SIG-M5 (cell line): ENCODE data around the gene FXYD6.
"Not testable (repeated sequence)": the region's sequence is repeated elsewhere in the genome, so short reads cannot be mapped to it uniquely, and the experiment has no call there.

Experiments used
- DNase-seq: peaks from one replicate; lab custom pipeline; 2025; lab: John Stamatoyannopoulos, UW

Gene FXYD6

DNA sequence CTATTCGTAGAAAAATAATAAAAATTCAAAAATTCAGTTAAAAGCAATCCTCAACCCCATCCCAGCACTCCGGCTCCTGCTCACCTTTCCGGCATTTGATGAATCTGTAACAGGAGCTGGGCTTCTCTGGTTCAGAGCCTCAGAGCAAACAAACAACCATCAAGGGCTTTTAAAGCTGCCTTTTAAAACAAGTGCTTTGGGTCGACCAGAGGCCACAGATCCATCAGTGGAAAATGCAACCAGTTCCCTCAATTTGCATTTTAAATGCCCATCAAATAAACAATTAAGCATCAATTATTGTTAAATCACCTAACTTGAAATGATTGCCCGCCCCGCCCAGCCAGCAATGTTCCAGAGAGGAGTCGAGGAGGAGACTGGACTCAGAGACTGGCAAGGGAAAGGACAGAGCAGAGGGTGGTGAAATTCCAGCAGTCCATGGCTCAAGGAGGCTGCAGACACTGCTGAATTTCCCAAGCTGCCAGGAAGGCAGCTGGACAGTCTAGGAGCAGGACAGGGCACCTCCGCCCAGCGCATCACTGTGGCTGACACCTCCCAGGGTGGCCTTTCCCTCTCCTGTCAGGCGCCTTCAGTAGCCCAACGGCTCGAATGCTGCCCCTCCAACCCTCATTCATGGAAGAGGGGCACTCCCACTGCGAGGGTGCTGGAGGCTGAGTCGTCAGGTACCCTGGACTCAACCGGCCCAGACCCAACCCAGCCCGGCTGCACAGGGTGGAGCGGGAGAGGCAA, 7.5 kb downstream of the FXYD6 start:
- DNase-seq, result no peak

DNA sequence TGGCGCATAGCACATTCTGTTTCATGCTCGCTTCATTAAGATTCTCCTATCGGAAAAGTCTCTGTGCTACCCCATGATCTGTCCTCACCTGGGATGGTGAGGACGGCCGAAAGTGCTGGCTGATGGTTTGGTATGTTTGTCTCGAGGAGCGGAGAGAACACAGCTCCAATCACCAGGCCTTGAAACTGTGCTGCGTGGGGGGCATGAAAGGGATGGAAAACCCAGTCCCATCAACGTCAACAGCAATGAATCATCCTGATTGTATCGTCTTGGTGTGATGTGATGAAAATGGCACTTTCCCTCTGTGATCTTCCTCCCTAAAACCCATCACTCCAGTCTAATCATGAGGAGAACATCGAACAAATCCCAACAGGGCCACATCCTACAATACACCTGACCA, 8.4 kb downstream of the FXYD6 start:
- DNase-seq, result no peak

DNA sequence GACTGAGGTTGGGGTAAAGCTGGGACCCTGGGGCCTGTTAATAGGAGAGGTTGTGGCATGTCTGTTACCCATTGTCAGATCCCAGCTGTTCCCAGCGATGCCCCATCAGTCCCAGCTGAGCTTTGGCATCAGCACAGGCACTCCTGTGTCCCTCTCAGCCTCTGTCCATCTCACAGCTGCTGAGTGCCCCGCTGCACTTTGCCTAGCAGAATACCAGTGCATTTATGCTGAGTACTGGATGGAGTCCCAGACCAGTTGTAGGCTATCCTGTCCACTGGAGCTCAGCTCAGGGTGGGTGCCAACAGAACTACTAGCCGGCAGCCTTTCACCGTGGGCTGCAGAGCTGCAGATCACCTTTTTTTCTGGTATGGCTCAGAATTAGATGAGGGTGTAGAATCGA, 9.9 kb downstream of the FXYD6 start:
- no peak for DNase-seq

GRCh38 chr11:117865546-117865945, 10.9 kb downstream of the FXYD6 start:
- DNase-seq, result not testable (repeated sequence)

- no peak for DNase-seq
Observed at GRCh38 chr11:117863383-117863782, 13.1 kb downstream of the FXYD6 start.

DNA sequence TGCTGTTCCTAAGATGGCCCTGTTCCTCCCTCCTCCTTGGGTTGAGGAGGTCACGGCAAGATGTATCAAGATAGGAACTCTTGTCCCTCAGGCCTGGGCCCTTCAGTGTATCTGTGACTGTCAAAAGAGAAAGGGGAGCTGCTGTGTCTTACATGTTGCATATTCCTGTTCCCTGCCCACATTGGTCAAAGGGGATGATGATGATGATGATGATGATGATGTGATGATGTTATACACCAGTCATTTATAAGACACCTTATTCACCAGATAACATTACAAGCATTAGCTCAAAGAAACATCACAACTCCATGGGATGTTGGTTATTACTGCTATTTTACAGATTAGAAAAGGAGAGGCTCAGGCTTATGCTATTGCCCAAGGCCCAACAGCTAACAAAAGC, 13.7 kb downstream of the FXYD6 start:
- DNase-seq, result no peak

GRCh38 chr11:117862019-117862725, 14.3 kb downstream of the FXYD6 start:
- DNase-seq, result no peak

DNA sequence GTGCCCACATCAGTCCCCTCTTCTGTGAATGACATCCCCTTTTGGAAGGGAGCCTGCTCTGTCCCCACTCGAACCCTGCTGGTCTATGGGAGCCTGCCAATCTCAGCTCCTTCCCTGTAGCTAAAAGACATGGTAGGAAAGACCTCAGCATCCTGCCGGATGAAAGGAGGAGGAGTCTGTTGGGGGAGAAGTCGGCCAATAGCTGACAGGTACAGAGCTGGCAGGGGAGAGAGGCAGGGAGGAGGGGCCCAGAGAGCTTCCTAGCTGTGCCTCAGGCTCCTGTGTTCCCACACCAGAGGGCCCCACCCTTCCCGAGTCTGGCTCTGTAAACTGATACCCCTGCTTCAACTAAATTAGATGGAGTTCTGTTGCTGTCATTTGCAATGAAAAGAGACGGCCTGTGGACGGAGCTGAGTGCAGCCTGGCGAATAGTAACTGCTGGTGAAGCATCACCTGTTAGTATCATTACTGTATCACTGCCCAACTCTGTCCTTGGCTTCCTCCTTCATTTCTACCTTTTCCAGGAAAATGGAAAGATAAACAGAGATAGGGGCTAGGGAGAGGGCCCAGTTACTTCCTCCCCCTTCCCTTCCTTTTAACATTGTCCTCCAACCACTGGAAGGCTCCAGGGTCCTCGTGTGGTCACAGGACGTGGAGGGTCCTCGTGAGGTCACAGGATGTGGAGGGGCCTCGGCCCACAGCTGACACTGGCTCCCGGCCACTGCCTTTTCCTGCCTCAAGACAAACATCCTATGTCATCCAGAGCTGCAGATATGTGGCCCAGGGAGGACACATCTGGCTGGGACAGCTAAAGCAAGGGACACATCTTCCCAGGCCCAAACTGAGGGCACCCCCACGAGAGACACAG, 15.1 kb downstream of the FXYD6 start:
- no peak for DNase-seq

- no peak for DNase-seq
Observed at GRCh38 chr11:117860139-117860538, 16.3 kb downstream of the FXYD6 start.

DNA sequence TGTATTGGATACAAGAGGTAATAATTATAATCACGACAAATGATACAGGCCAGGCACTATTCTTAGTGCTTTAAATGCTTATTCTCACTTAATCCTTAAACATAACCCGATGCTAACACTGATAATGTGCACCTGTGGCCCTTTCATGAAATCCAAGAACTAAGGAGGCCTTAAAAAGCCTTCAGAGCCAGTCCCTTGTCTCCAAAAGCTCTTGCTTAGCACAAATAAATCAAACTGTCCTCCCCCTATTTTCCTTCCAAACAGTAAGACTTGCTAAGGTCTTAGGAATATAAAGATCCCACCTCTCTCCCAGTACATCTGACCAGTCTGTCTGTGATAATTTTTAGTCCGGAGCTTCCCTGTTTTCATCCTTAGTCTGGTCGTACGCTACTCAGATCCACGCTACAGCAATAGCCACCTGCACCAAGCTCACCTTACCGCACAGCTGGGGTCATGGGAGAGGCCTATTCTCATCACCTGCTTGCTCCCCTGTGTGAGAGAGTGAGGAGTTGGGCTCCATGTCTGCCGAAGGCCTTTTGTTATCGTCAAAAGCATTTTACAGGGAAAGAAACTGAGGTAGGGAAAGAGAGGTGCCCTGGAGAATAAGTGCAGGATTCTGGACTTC, 16.9 kb downstream of the FXYD6 start:
- no peak for DNase-seq

DNA sequence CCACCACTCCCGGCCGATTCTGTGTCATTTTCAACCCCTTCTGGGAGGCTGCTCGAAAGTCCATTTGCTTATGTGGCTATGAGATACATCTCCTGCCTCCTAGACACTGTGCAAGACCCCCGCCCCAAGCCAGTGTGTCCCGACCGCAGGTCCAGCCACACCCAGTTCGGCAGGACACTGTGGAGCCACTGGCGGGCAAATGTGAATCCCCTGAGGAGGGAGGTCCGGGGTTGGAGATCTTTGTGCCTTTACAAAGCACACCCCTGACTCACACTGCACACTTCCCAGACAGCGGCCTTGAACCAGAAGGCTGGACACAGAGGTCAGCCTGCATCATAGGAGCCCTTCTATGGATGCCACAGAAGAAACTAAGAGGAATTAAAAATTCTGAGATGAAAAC, 17.4 kb downstream of the FXYD6 start:
- no peak for DNase-seq

GRCh38 chr11:117857734-117858414, 18.6 kb downstream of the FXYD6 start:
- no peak for DNase-seq

DNA sequence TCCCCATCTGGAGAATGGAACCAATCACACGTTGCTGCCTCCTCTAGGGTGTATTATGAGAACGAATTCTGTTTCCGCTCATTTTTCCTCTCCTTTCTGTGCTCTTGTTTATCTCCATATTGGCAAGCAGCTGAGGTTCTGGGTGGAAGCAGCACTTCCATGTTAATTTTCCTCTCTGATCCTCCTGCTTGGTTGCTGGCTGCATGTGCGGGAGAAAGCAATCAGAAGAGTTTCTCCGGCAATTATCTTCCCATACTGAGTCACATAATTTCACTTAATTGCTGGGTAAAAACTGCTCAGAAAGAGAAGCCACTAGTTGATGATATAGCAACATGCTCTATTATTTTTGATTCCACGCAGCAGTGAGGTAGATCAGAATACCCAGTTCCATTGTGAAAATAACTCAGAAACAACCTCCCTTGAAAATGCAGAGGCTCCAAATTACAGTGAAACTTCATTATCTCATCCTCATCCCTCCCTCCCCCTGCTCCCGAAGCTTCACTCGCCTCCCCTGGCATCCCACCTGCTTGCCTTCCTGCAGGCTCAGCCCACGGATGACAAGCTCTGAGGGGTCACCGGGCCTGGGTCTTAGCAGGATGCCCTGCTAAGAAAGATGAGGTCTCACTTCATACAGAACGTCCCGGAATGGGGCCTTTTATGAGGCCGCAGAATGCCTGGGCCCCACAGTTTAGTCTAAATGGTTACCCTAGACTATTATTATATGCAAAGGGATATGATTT, 20.4 kb downstream of the FXYD6 start:
- DNase-seq, result no peak

- no peak for DNase-seq
Observed at GRCh38 chr11:117855186-117855845, 21.1 kb downstream of the FXYD6 start.

- DNase-seq, result no peak
Observed at GRCh38 chr11:117852309-117852708, 24.1 kb downstream of the FXYD6 start.

DNA sequence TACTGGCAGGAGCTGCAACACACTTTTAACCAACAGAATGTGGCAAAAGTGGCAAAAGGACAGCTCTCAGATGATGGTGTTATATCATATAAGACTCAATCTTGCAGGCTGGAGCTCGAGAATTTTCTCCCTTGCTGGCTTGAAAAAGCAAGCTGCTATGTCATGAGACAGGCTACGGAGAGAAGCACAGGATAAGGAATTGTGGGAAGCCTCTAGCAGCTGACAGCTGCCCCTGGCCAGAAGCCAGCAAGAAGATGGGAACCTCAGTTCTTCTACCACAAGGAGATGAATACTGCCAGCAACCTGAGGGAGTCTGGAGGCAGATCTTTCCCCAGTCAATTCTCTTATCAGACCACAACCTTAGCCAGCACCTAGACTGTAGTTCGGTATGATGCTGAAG, 24.6 kb downstream of the FXYD6 start:
- DNase-seq, result no peak

- DNase-seq, result no peak
Observed at GRCh38 chr11:117851106-117851505, 25.4 kb downstream of the FXYD6 start.

- DNase-seq, result no peak
Observed at GRCh38 chr11:117849781-117850414, 26.6 kb downstream of the FXYD6 start.

GRCh38 chr11:117843666-117844484, 32.6 kb downstream of the FXYD6 start:
- no peak for DNase-seq
